Fibroblast of villous mesenchyme (primary cell): ENCODE results near the gene GIPC3. TPM values are rescaled to one million over a fixed set of nuclear protein-coding genes. Genes with fewer than 3 reads are reported as not detected.
A peak's percentile ranks its signal among the peaks of the same experiment; 100 is the strongest.
"Not testable (repeated sequence)": the region's sequence is repeated elsewhere in the genome, so short reads cannot be mapped to it uniquely, and the experiment has no call there.

ENCODE experiments used
- DNase-seq: peaks from one replicate; pipeline ENCODE4 v3.0.0-alpha.2; 2010; ENCODE audit warnings: low read depth
- H3K4me3 ChIP-seq: 2 replicates; pipeline ENCODE4 v1.5.1; 2011; ENCODE audit warnings: low read depth, mild to moderate bottlenecking, low read length
- CTCF ChIP-seq: IDR thresholded peaks from 2 replicates; pipeline ENCODE4 v1.5.1; 2012; ENCODE audit warnings: low read depth, mild to moderate bottlenecking, low read length; ENCODE audit not compliant: insufficient read depth
- total RNA-seq: library from RNA; depleted of rRNA; stranded (reverse); fragments of >200 nt; gene quantifications from 2 replicates; pipeline ENCODE4 v1.2.3, GENCODE V29; 2012

The GIPC3 gene
- total RNA-seq, 1 donor: 0.43 TPM

- TF ChIP-seq CTCF: no peak
- peak within 1 kb of the TSS; percentile 76 for H3K4me3 ChIP-seq
- peak; percentile 98 for DNase-seq
Observed at GRCh38 chr19:3557461-3558248, 27.6 kb upstream of the GIPC3 start, which contains the start of gene MFSD12. Gene MFSD12, minus strand, starts transcription at chr19:3557586. Its CDS starts 183 bp downstream, at chr19:3557403.

GRCh38 chr19:3563709-3564524 is 21.4 kb upstream of the GIPC3 start:
- no peak for DNase-seq
- H3K4me3 ChIP-seq: no peak overlapping the region
- TF ChIP-seq CTCF: no peak

GRCh38 chr19:3565139-3565538 is 20.1 kb upstream of the GIPC3 start:
- peak; percentile 78 for DNase-seq
- no peak overlapping the region for H3K4me3 ChIP-seq
- TF ChIP-seq CTCF: no peak

GRCh38 chr19:3570042-3570441 is 15.2 kb upstream of the GIPC3 start:
- DNase-seq, H3K4me3 ChIP-seq: not testable (repeated sequence)

- no peak for DNase-seq
- no peak overlapping the region for H3K4me3 ChIP-seq
- TF ChIP-seq CTCF: no peak
Observed at GRCh38 chr19:3570606-3571011, 14.7 kb upstream of the GIPC3 start.

- H3K4me3 ChIP-seq: peak overlapping the region; percentile 68
- no peak for TF ChIP-seq CTCF
- DNase-seq: peak; percentile 100
Observed at GRCh38 chr19:3572132-3572854, 13.0 kb upstream of the GIPC3 start.

GRCh38 chr19:3572855-3573161 is 12.5 kb upstream of the GIPC3 start, which contains the start of gene HMG20B:
Gene HMG20B, plus strand, starts transcription at chr19:3572944. Its CDS starts 366 bp downstream, at chr19:3573310.
- no peak for DNase-seq
- no peak for TF ChIP-seq CTCF
- peak within 1 kb of the TSS; percentile 76 for H3K4me3 ChIP-seq
